RWPE2 (cell line): ENCODE results near the gene SPOCK2.

Source experiments
- ATAC-seq: fragments of 200-7000 bp; cut with Tn5 transposase; 3 replicates; pipeline ENCODE4 v1.9.1; 2021; ENCODE audit warnings: low read depth
- DNase-seq: peaks from one replicate; pipeline ENCODE4 v3.0.0-alpha.2; 2020; ENCODE audit warnings: low spot score
- H3K27ac ChIP-seq: fragments of 450-650 bp; 2 replicates; pipeline ENCODE4 v1.5.1; 2017; ENCODE audit warnings: mild to moderate bottlenecking; ENCODE audit not compliant: poor library complexity, severe bottlenecking
- H3K27me3 ChIP-seq: fragments of 250-450 bp; sonication (Bioruptor Pico); 2 replicates; pipeline ENCODE4 v1.5.1; 2021; ENCODE audit warnings: mild to moderate bottlenecking, moderate library complexity; ENCODE audit not compliant: insufficient read depth, poor library complexity, severe bottlenecking
- H3K36me3 ChIP-seq: fragments of 250-450 bp; sonication (Bioruptor Pico); 2 replicates; pipeline ENCODE4 v1.5.1; 2020; ENCODE audit warnings: low read depth, mild to moderate bottlenecking, moderate library complexity
- H3K4me1 ChIP-seq: fragments of 250-450 bp; sonication (Bioruptor Pico); 2 replicates; pipeline ENCODE4 v1.5.1; 2021; ENCODE audit warnings: mild to moderate bottlenecking, moderate library complexity; ENCODE audit not compliant: insufficient read depth, poor library complexity, severe bottlenecking
- H3K4me3 ChIP-seq: fragments of 250-450 bp; sonication (Bioruptor Pico); 2 replicates; pipeline ENCODE4 v1.5.1; 2021; ENCODE audit warnings: mild to moderate bottlenecking, moderate library complexity; ENCODE audit not compliant: severe bottlenecking
- H3K9me3 ChIP-seq: fragments of 250-450 bp; sonication (Bioruptor Pico); 2 replicates; pipeline ENCODE4 v1.5.1; 2021; ENCODE audit warnings: mild to moderate bottlenecking, moderate library complexity; ENCODE audit not compliant: severe bottlenecking
- TF ChIP-seq, protein P1 (sequence below): fragments of 450-650 bp; IDR thresholded peaks from one replicate; pipeline ENCODE4 v1.5.1; 2017; ENCODE audit warnings: mild to moderate bottlenecking, moderate library complexity; ENCODE audit not compliant: poor library complexity, severe bottlenecking

SPOCK2 gene

GRCh38 chr10:72065439-72066025 is 22.8 kb downstream of the SPOCK2 start:
- Histone ChIP-seq H3K9me3 (no peaks in the 10 kb centered on the region), H3K27ac (no peak overlapping the region), H3K36me3 (no peaks in the 10 kb centered on the region), H3K4me1 (no peaks in the 10 kb centered on the region), H3K4me3 (no peak overlapping the region), H3K27me3 (no peaks in the 10 kb centered on the region)
- no peak for DNase-seq
- TF ChIP-seq, protein P1, sequence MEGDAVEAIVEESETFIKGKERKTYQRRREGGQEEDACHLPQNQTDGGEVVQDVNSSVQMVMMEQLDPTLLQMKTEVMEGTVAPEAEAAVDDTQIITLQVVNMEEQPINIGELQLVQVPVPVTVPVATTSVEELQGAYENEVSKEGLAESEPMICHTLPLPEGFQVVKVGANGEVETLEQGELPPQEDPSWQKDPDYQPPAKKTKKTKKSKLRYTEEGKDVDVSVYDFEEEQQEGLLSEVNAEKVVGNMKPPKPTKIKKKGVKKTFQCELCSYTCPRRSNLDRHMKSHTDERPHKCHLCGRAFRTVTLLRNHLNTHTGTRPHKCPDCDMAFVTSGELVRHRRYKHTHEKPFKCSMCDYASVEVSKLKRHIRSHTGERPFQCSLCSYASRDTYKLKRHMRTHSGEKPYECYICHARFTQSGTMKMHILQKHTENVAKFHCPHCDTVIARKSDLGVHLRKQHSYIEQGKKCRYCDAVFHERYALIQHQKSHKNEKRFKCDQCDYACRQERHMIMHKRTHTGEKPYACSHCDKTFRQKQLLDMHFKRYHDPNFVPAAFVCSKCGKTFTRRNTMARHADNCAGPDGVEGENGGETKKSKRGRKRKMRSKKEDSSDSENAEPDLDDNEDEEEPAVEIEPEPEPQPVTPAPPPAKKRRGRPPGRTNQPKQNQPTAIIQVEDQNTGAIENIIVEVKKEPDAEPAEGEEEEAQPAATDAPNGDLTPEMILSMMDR = no peak
- ATAC-seq = no peak

GRCh38 chr10:72063703-72064391 is 24.5 kb downstream of the SPOCK2 start:
- ATAC-seq = peak; percentile 71
- H3K27ac ChIP-seq = no peak overlapping the region
- no peaks in the 10 kb centered on the region for H3K27me3 ChIP-seq
- no peaks in the 10 kb centered on the region for H3K9me3 ChIP-seq
- no peak overlapping the region for H3K4me3 ChIP-seq
- no peaks in the 10 kb centered on the region for H3K4me1 ChIP-seq
- no peak for DNase-seq
- H3K36me3 ChIP-seq = no peaks in the 10 kb centered on the region
- TF ChIP-seq, protein P1 = no peak

DNA sequence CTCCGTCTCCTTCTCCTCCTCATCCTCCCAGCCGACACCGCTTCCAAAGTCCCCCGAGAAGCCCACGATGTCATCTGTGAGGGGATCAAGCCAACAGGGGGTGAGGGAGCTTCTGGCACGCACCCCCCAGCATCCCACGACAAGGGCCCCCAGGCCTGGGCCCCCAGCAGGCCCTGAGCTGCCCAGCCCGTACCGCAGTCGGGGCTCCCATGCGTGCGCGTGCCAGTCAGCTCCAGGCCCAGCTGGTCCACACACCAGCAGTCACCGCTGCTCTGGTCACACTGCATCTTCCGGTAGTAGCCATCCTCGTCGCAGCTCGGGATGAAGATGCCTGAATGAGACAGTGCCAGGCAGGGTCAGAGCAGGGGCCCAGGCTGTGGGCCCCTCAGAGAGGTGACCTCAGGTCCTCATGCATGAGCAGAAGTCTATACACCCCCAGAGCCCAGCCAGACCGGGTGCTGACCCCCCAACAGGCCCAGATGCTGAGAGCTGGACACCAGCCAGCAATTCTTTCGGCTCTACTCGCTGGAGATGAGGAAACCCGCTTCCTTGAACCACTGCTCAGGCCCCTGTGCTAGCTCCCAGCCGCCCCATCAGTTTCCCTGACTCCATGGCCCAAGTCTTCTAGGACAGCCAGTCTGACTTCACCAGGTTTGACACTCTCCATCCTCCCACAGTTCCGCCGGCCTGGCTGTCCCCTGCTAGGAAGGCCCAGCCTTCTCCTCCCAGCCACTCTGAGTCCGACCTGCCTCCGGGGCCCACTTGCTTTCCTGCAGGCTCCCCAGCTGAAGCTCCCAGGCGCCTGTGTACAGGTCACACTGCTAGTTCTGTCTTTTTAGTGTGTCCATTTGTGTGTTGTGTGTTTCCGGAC is 25.3 kb downstream of the SPOCK2 start:
- TF ChIP-seq, protein P1 = no peak
- H3K9me3 ChIP-seq = no peaks in the 10 kb centered on the region
- H3K27ac ChIP-seq = no peak overlapping the region
- no peaks in the 10 kb centered on the region for H3K4me1 ChIP-seq
- no peak for ATAC-seq
- H3K36me3 ChIP-seq = no peaks in the 10 kb centered on the region
- H3K4me3 ChIP-seq = no peak overlapping the region
- no peak for DNase-seq
- H3K27me3 ChIP-seq = no peaks in the 10 kb centered on the region

- no peaks in the 10 kb centered on the region for H3K36me3 ChIP-seq
- H3K4me3 ChIP-seq = no peak overlapping the region
- no peak overlapping the region for H3K27ac ChIP-seq
- H3K4me1 ChIP-seq = no peaks in the 10 kb centered on the region
- no peaks in the 10 kb centered on the region for H3K27me3 ChIP-seq
- TF ChIP-seq, protein P1 = no peak
- ATAC-seq = no peak
- DNase-seq = no peak
- H3K9me3 ChIP-seq = no peaks in the 10 kb centered on the region
These were observed 26.0 kb downstream of the SPOCK2 start for GRCh38 chr10:72062382-72062781.
